Suprapubic skin (tissue), 4 donors: ENCODE measurements around the gene CADM2. TPM values are rescaled to one million over a fixed set of nuclear protein-coding genes. Genes with fewer than 3 reads are reported as not detected.

Source experiments
- DNase-seq, 2 donors: peaks; one replicate each; pipeline ENCODE4 v3.0.0-alpha.2; 2019; ENCODE audit warnings: low spot score in 2 of 2
- H3K27ac ChIP-seq: fragments of 200-600 bp; sonication (generic); one replicate; pipeline ENCODE4 v1.5.1; 2019
- H3K27me3 ChIP-seq: fragments of 200-600 bp; sonication (generic); one replicate; pipeline ENCODE4 v1.5.1; 2019
- H3K36me3 ChIP-seq: fragments of 200-600 bp; sonication (generic); one replicate; pipeline ENCODE4 v1.5.1; 2019
- H3K4me1 ChIP-seq: fragments of 200-600 bp; sonication (generic); one replicate; pipeline ENCODE4 v1.5.1; 2019
- H3K4me3 ChIP-seq: fragments of 200-600 bp; sonication (generic); one replicate; pipeline ENCODE4 v1.5.1; 2019; ENCODE audit warnings: mild to moderate bottlenecking
- H3K9me3 ChIP-seq: fragments of 200-600 bp; sonication (generic); one replicate; pipeline ENCODE4 v1.5.1; 2019
- CTCF ChIP-seq, 2 donors: fragments of 200-600 bp in 1 of 2; fragments of 450-650 bp in 1 of 2; sonication (generic) in 1 of 2; IDR thresholded peaks; one replicate each; pipeline ENCODE4 v1.5.1; 2016 to 2019; ENCODE audit warnings: antibody characterized with exemption in 2 of 2, mild to moderate bottlenecking in 1 of 2, moderate library complexity in 1 of 2
- EP300 ChIP-seq: sonication (generic); formaldehyde crosslinking; IDR thresholded peaks from one replicate; pipeline ENCODE4 v1.6.1; 2017; ENCODE audit warnings: antibody characterized with exemption
- POLR2A ChIP-seq, 2 donors: fragments of 450-650 bp; IDR thresholded peaks; one replicate each; pipeline ENCODE4 v1.6.1; 2017; ENCODE audit warnings: antibody characterized with exemption in 2 of 2, mild to moderate bottlenecking in 2 of 2, moderate library complexity in 2 of 2
- POLR2AphosphoS5 ChIP-seq, 3 donors: sonication (generic); formaldehyde crosslinking; IDR thresholded peaks; one replicate each; pipeline ENCODE4 v1.6.1; 2017; ENCODE audit warnings: antibody characterized with exemption in 3 of 3
- WGBS: methylation state at CpG from one replicate; pipeline ENCODE4 v1.1.5; 2018; 5-methylcytosine and 5-hydroxymethylcytosine counted together
- total RNA-seq, 4 donors: library from RNA; depleted of rRNA; stranded (reverse); fragments of >200 nt; gene quantifications; one replicate each; pipeline ENCODE4 v1.1.0, GENCODE V29; 2016

Gene CADM2
- total RNA-seq, 4 donors from 2014 or later = 0.68 to 2.8 (median 1.4) TPM

DNA sequence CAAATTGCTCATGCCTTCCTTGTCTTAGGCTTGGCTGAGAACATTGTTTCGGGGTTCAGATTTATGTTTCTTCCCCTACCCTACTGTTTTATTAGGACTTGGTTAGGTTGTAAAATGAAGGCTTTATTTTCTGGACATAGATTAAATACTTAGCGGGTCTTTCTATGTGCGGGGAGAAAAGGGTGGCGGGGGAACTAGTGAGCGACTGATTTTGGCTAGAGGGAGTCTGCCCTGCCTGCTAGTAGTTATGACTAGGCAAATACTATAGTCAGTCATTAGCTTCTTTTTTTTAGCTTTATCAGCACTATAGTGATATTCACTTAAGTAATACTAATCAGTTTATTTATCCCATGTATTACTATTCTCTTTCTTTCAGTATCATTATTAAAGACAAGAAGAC is 3.6 kb downstream of the CADM2 start:
- no peak for TF ChIP-seq CTCF (IDR thresholded peaks at IDR 0.05)
- TF ChIP-seq EP300 = no peak
- no peak for TF ChIP-seq POLR2AphosphoS5 (IDR thresholded peaks at IDR 0.05)
- H3K27ac ChIP-seq = no peak overlapping the region
- peaks cover 32% of the 10 kb centered on the region for H3K27me3 ChIP-seq
- WGBS = 91% methylated on average over 5 of the region's 5 CpGs
- no peaks in the 10 kb centered on the region for H3K9me3 ChIP-seq
- DNase-seq = no peak
- peaks cover 16% of the 10 kb centered on the region for H3K4me1 ChIP-seq
- H3K36me3 ChIP-seq = no peaks in the 10 kb centered on the region
- H3K4me3 ChIP-seq = no peak overlapping the region

DNA sequence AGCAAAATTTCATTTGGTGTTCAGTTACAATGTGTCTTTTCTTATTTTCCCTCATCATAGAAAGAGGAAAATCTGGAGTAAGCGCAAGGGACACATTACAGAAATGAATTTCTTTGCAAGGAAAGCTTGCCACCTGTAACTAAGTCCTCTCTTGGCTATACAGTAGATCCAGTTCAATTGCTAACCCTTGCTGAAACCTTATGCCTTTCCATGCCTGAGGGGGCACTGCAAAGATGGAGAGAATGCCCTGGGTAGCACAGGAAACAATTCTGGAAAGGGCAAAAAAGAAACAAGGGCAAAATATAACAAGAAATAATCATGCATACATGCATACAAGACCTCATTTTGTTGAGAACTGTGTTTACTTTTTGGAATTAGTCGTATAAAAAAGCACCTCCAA is 4.3 kb downstream of the CADM2 start:
- no peak overlapping the region for H3K4me3 ChIP-seq
- peaks cover 21% of the 10 kb centered on the region for H3K4me1 ChIP-seq
- H3K27me3 ChIP-seq = peaks cover 32% of the 10 kb centered on the region
- no peak for TF ChIP-seq EP300
- TF ChIP-seq CTCF (IDR thresholded peaks at IDR 0.05) = no peak
- no peak for TF ChIP-seq POLR2AphosphoS5 (IDR thresholded peaks at IDR 0.05)
- TF ChIP-seq POLR2A (IDR thresholded peaks at IDR 0.05) = no peak
- no peak for DNase-seq
- H3K9me3 ChIP-seq = no peaks in the 10 kb centered on the region
- H3K36me3 ChIP-seq = no peaks in the 10 kb centered on the region
- H3K27ac ChIP-seq = no peak overlapping the region
- WGBS = 93% methylated on average over 2 of the region's 2 CpGs

GRCh38 chr3:84965141-84965540 is 6.4 kb downstream of the CADM2 start:
- TF ChIP-seq CTCF (IDR thresholded peaks at IDR 0.05) (no peak), POLR2A (IDR thresholded peaks at IDR 0.05) (no peak), POLR2AphosphoS5 (IDR thresholded peaks at IDR 0.05) (no peak), EP300 (no peak)
- Histone ChIP-seq H3K4me1 (peaks cover 8% of the 10 kb centered on the region), H3K36me3 (no peaks in the 10 kb centered on the region), H3K4me3 (no peak overlapping the region), H3K9me3 (no peaks in the 10 kb centered on the region), H3K27ac (no peak overlapping the region), H3K27me3 (peaks cover 24% of the 10 kb centered on the region)
- 68% methylated on average over 1 of the region's 1 CpG for WGBS
- DNase-seq = no peak

GRCh38 chr3:84967767-84968581 is 9.2 kb downstream of the CADM2 start:
- no peak overlapping the region for H3K4me3 ChIP-seq
- no peaks in the 10 kb centered on the region for H3K36me3 ChIP-seq
- no peak overlapping the region for H3K27ac ChIP-seq
- no peaks in the 10 kb centered on the region for H3K27me3 ChIP-seq
- no peak for TF ChIP-seq EP300
- TF ChIP-seq CTCF (IDR thresholded peaks at IDR 0.05) = no peak
- no peak for TF ChIP-seq POLR2A (IDR thresholded peaks at IDR 0.05)
- TF ChIP-seq POLR2AphosphoS5 (IDR thresholded peaks at IDR 0.05) = no peak
- 26% methylated on average over 5 of the region's 5 CpGs for WGBS
- peaks cover 7% of the 10 kb centered on the region for H3K4me1 ChIP-seq
- no peak for DNase-seq
- no peaks in the 10 kb centered on the region for H3K9me3 ChIP-seq

DNA sequence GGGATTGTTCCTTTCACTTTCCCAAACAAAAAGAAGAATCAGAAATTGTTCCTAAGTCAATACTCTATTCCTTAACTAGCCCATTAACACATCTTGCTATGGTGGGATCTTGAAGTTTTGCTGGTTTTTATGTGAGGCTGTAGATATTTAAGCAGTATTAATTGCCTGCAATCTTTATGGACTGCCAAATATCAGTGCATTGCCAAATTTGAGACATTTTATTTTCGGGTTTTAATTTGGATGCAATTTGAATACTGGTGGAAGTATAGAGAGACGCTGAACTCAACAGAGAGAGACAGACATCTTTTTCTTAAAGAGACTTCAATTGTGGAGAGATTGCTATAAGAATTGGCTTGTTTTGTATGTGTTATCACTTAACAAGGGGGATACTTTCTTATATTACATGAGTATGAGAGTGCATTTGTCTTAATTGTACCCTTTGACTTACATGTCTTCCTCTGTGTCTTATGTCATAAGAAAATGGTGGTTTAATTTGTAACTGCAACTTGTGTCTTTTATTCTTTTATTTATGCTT is 10.0 kb downstream of the CADM2 start:
- WGBS = 68% methylated on average over 2 of the region's 2 CpGs
- Histone ChIP-seq H3K36me3 (no peaks in the 10 kb centered on the region), H3K27ac (no peak overlapping the region), H3K27me3 (no peaks in the 10 kb centered on the region), H3K4me3 (no peak overlapping the region), H3K9me3 (no peaks in the 10 kb centered on the region), H3K4me1 (peaks cover 7% of the 10 kb centered on the region)
- TF ChIP-seq POLR2A (IDR thresholded peaks at IDR 0.05) (no peak), CTCF (IDR thresholded peaks at IDR 0.05) (no peak), POLR2AphosphoS5 (IDR thresholded peaks at IDR 0.05) (no peak), EP300 (no peak)
- DNase-seq = no peak
